ENCODE measurements around the gene GALNT13. TPM values are rescaled to one million over a fixed set of nuclear protein-coding genes. Genes with fewer than 3 reads are reported as not detected.

The GALNT13 gene
- total RNA-seq, 4 donors from 2014 or later: 2.1 to 18.3 (median 13.3) TPM

DNA sequence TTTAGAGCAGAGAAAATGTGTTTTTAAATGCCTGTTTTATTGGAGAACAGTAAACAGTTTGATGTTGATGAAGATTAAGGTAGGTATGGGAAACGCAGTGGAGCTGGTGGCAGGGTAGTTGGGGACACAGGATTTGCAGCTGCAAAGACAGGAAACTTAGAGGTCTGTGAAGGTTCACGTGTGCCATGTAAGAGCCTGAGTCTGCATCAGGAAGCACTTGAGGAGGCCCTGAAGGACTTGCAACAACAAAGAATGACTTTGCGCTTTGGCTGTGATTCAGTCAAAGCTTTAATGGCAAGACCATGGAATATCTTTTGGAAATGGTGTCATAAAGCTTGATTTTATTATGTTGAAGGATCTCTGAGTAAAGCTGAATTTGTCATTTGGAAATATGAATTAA is 479.2 kb downstream of the GALNT13 start:
- TF ChIP-seq, protein P1, sequence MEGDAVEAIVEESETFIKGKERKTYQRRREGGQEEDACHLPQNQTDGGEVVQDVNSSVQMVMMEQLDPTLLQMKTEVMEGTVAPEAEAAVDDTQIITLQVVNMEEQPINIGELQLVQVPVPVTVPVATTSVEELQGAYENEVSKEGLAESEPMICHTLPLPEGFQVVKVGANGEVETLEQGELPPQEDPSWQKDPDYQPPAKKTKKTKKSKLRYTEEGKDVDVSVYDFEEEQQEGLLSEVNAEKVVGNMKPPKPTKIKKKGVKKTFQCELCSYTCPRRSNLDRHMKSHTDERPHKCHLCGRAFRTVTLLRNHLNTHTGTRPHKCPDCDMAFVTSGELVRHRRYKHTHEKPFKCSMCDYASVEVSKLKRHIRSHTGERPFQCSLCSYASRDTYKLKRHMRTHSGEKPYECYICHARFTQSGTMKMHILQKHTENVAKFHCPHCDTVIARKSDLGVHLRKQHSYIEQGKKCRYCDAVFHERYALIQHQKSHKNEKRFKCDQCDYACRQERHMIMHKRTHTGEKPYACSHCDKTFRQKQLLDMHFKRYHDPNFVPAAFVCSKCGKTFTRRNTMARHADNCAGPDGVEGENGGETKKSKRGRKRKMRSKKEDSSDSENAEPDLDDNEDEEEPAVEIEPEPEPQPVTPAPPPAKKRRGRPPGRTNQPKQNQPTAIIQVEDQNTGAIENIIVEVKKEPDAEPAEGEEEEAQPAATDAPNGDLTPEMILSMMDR (IDR thresholded peaks at IDR 0.05; ENCODE audit: low read depth): no peak

DNA sequence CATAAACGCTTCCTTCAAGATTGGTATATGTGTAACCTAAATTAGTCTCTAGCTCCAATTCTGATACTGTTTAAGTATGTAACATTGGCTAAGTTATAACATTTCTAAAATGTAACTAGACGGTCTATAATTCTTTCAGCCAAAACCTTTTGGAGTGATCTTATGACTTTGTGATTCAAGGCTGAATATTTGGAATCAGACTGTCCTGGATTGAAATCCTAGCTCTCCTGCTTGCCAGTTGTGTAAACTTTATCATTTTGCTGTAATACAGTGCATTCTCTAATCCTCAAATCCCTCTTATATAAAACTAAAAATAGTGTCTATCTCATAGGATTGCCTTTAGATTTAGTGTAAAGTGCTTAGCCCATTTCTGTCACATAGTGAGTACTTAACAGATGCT is 489.6 kb downstream of the GALNT13 start:
- TF ChIP-seq, protein P1 (IDR thresholded peaks at IDR 0.05; ENCODE audit: low read depth): no peak

DNA sequence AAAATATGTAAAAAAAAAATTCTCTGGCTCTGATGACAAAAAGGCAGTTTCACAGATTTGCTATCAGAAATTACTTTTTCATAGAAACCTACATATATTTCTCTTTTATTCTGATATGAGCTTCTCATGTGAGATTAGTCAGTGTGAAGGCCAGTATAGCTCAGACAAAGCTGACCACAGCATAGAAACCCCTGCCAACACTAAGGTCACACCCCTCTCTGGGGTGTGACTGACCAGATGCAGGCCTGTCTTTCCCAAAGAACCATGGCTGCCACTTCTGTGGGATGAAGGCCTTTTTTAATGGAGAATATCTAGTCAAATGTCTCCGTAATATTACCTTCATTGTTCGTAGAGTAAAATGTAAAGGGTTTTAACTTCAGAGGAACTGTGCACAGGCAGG is 496.4 kb downstream of the GALNT13 start:
- TF ChIP-seq, protein P1 (IDR thresholded peaks at IDR 0.05; ENCODE audit: low read depth): no peak

DNA sequence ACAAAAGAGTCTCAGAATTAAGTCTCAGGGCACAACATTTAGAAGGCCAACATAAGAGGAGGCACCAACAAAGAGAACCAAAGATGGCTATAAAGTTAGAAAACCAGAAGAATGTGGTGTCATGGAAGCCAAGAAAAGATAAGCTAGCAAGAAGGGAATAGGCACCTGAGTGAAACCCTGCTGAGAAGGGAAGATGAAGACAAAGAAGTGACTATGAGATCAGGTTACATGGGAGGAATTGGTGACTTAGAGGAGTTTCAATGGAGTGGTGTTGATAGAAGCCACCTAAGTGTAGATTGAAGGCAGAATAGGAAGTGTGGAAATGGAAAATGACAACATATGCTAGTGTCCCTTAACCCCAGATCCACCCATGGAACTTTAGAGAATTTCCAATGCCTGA is 499.2 kb downstream of the GALNT13 start:
- TF ChIP-seq, protein P1 (IDR thresholded peaks at IDR 0.05; ENCODE audit: low read depth): no peak

- TF ChIP-seq, protein P1 (IDR thresholded peaks at IDR 0.05; ENCODE audit: low read depth): no peak
Measured at GRCh38 chr2:154374416-154374815, 502.7 kb downstream of the GALNT13 start.

DNA sequence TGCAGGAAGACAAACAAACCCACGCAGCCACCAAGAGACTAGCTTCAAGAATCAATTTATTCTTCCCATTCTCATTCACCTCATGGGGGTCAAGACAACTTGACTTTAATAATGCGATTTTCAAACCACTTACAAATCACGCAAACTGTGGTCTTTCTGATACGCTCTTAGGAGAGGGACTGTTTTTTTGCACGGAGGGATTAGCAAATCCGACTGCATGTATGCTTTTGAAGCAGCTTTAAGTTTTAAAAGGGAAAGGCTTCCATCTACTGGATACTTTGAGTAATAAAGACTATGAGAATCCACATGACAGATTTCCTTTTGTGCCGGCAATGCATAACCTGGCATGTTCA is 503.8 kb downstream of the GALNT13 start:
- TF ChIP-seq, protein P1 (IDR thresholded peaks at IDR 0.05; ENCODE audit: low read depth): no peak

GRCh38 chr2:154381931-154382794 is 510.4 kb downstream of the GALNT13 start:
- TF ChIP-seq, protein P1 (IDR thresholded peaks at IDR 0.05; ENCODE audit: low read depth): no peak

Measured in subcutaneous adipose tissue (tissue), 4 donors.